BE2C (cell line): Measurements from ENCODE around the gene USP24.

ENCODE experiments used
- DNase-seq: peaks from one replicate; pipeline ENCODE4 v3.0.0-alpha.2; 2020
- H3K27me3 ChIP-seq: fragments of 250-450 bp; sonication (Bioruptor Pico); 2 replicates; pipeline ENCODE4 v1.5.1; 2020; ENCODE audit warnings: mild to moderate bottlenecking
- H3K36me3 ChIP-seq: fragments of 250-450 bp; sonication (Bioruptor Pico); 2 replicates; pipeline ENCODE4 v1.5.1; 2020; ENCODE audit warnings: mild to moderate bottlenecking
- H3K4me1 ChIP-seq: fragments of 250-450 bp; sonication (Bioruptor Pico); 2 replicates; pipeline ENCODE4 v1.5.1; 2020
- H3K4me3 ChIP-seq: 2 replicates; pipeline ENCODE4 v1.5.1; 2011; ENCODE audit warnings: low read depth, low read length
- H3K9me3 ChIP-seq: fragments of 250-450 bp; sonication (Bioruptor Pico); 2 replicates; pipeline ENCODE4 v1.5.1; 2020
- TF ChIP-seq, protein P1 (sequence below): IDR thresholded peaks from 2 replicates; pipeline ENCODE4 v1.5.1; 2012; ENCODE audit warnings: mild to moderate bottlenecking, low read depth, low read length

Gene USP24

DNA sequence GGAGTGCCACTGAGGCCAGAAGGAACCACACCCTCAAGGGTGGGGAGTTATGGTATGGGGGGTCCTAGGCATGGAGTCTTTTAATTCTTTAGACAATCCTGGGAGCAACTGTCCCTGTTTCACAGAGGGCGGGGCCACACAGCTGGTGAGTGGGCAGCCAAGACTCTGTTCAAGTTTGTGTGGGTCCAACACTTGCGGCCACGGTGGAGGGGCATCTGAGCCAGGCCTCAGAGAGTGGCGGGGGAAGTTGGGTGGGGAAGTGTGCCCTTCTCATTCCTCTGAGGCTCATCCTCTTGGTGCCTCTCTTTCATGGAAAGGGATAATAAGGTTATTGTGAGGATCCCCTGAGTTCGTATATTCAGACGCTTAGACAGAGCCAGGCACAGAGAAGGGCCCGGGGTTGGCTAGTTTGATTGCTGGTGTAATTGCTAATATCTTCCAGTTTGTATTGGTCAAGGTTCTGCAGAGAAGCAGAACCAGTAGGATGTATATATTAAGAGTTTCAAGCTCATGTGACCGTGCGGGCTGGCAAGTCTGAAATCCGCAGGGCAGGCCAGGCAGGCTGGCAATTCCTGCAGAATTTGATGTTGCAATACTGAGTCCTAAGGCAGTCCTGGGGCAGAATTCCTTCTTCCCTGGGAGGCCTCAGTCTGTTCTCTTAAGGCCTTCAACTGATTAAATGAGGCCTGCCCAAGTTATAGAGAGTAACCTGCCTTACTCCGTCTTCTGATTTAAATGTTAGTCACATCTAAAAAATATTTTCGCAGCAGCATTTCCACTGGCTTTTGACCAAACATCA is 159.9 kb downstream of the USP24 start:
- DNase-seq: no peak
- TF ChIP-seq, protein P1, sequence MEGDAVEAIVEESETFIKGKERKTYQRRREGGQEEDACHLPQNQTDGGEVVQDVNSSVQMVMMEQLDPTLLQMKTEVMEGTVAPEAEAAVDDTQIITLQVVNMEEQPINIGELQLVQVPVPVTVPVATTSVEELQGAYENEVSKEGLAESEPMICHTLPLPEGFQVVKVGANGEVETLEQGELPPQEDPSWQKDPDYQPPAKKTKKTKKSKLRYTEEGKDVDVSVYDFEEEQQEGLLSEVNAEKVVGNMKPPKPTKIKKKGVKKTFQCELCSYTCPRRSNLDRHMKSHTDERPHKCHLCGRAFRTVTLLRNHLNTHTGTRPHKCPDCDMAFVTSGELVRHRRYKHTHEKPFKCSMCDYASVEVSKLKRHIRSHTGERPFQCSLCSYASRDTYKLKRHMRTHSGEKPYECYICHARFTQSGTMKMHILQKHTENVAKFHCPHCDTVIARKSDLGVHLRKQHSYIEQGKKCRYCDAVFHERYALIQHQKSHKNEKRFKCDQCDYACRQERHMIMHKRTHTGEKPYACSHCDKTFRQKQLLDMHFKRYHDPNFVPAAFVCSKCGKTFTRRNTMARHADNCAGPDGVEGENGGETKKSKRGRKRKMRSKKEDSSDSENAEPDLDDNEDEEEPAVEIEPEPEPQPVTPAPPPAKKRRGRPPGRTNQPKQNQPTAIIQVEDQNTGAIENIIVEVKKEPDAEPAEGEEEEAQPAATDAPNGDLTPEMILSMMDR: no peak
- peaks cover 2% of the 10 kb centered on the region; the same call in 1 of the 2 replicates for H3K4me1 ChIP-seq
- H3K27me3 ChIP-seq: no peaks in the 10 kb centered on the region
- H3K4me3 ChIP-seq: no peak overlapping the region
- H3K9me3 ChIP-seq: no peaks in the 10 kb centered on the region
- no peaks in the 10 kb centered on the region for H3K36me3 ChIP-seq

DNA sequence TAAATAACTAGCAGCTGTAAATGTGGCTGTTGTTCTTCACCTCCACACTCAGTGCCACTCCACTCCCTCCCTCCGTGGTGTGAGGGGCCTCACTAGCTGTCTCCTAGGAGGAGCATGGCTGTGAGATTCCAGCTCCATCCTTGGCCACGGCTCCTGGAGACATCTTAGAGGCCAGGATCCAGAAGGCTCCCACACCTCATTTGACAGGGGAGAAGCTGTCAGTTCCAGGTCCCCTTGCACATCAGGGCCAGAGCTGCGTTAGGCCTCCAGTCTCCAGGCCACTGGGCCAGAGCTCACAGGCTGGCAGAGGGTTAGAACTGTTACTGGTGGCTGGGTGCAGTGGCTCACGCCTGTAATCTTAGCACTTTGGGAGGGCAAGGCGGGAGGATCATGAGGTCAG is 160.8 kb downstream of the USP24 start:
- H3K9me3 ChIP-seq: no peaks in the 10 kb centered on the region
- H3K27me3 ChIP-seq: no peaks in the 10 kb centered on the region
- DNase-seq: no peak
- H3K4me1 ChIP-seq: peaks cover 4% of the 10 kb centered on the region; the same call in 1 of the 2 replicates
- H3K36me3 ChIP-seq: no peaks in the 10 kb centered on the region
- TF ChIP-seq, protein P1: no peak
- H3K4me3 ChIP-seq: no peak overlapping the region

DNA sequence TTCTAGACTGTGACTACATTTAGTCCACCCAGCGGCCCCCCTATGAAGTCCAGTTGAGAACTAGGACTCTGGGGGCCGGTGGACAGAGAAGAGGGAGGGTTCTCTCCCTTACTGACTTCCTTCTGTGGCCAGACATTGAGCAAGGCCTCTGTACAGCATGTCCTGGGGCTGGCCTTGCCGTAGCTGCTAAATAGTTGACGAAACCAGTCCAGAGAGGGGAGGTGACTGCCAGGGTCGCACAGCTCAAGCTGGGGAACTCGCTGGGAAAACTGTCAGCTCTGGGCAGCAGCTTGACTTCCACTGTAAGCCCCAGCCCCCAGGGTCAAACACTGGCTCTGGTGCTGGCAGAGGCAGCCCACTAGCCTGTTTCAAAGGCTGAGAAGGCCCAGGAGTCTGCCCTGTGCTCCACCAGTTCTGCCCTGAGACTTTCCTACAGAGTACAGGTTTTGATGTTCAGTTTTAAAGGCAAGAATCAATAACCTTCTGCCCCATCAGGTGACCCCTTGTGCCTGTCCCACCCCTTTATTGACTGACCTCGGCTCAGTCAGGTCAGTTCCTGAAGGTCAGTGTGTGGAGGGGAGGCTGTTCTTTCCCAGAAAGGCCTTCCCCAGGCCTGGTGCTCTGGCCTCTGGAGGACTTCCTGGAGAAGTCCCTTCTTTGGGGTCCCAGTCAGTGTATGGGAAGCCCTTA is 161.8 kb downstream of the USP24 start:
- TF ChIP-seq, protein P1: no peak
- no peaks in the 10 kb centered on the region for H3K36me3 ChIP-seq
- H3K27me3 ChIP-seq: no peaks in the 10 kb centered on the region
- peaks cover 4% of the 10 kb centered on the region; the same call in 1 of the 2 replicates for H3K4me1 ChIP-seq
- DNase-seq: no peak
- no peaks in the 10 kb centered on the region for H3K9me3 ChIP-seq
- H3K4me3 ChIP-seq: no peak overlapping the region

GRCh38 chr1:55052221-55053142 is 162.7 kb downstream of the USP24 start:
- Histone ChIP-seq H3K4me1 (peaks cover 4% of the 10 kb centered on the region; the same call in 1 of the 2 replicates), H3K4me3 (no peak overlapping the region), H3K27me3 (no peaks in the 10 kb centered on the region), H3K36me3 (no peaks in the 10 kb centered on the region), H3K9me3 (no peaks in the 10 kb centered on the region)
- TF ChIP-seq, protein P1: no peak
- DNase-seq: no peak

- TF ChIP-seq, protein P1: no peak
- no peaks in the 10 kb centered on the region for H3K27me3 ChIP-seq
- H3K36me3 ChIP-seq: no peaks in the 10 kb centered on the region
- H3K4me3 ChIP-seq: no peak overlapping the region
- no peak for DNase-seq
- H3K4me1 ChIP-seq: peaks cover 4% of the 10 kb centered on the region; the same call in 1 of the 2 replicates
- no peaks in the 10 kb centered on the region for H3K9me3 ChIP-seq
Measured at GRCh38 chr1:55051621-55052020, 163.5 kb downstream of the USP24 start.
